Measurements from ENCODE around the gene EFCAB6. TPM values are rescaled to one million over a fixed set of nuclear protein-coding genes. Genes with fewer than 3 reads are reported as not detected.

EFCAB6 gene
- total and polyA plus RNA-seq, 9 of the 15 experiments (the other 6 are each of a cell fraction or from before 2014, with no cell fraction given) = 0.06 TPM; not detected in 8

DNA sequence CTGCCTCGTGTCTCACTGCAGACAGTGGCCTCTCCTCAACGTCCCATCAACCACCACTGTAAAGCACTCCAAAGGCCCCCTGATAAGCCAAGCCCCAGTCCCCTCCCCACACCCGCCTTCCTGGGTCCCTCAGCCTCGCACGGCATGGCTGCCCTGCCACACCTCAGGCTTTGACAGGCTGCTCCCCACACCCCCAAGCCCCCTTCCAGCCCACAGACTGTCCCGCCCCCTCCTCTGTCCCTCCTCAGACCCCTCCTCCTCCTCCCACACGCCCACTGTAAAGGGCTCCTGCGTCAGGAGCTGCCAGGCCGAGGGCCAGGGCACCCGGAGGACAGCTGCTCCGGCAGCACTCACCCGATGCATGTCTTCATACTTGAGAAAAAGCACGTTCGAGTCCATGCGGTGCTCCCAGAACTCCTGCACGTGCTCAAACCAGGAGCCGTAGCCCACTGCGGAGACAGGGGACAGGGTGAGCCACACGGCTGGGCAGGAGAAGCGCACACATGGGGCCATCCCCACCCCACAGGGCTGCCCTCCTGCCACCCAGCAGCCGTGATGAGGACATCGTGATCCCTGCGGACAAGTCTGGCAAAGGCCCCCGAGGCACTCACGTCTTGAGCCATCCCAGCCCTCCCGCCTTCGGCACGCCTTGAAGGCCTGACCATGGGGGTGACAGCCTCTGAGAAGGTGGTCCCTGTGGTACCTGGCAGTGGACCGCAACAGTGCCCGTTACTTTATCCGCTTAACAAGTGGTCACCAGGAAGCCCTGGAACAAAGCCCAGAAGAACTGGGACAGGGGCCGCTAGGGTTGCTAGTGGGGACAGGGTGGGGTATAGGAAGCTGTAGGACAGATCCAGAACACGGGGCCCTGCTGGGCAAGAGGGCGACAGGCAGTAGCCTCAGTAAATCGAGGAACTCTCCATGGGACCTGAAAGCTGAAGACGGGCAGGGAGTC lies 21.5 kb upstream of the EFCAB6 start:
- 4% methylated on average over 23 of the region's 36 CpGs for WGBS (ENCODE audit: insufficient coverage, low coverage, missing lambda C conversion rate)
- FAIRE-seq = no peak
- no peak for DNase-seq (ENCODE audit: extremely low read depth in 1 of 4, low spot score in 3 of 4)
- ChIA-PET POLR2A (no interaction called here), CTCF (ENCODE audit: low intra/inter-chr PET ratio) (no interaction called here)
- Histone ChIP-seq H2AFZ (ENCODE audit: low read depth, low read length) (no peak overlapping the region), H3K27ac (ENCODE audit: extremely low read depth, low read depth, low read length) (no peak overlapping the region), H3K9me3 (replicated peaks; ENCODE audit: control insufficient read depth, insufficient read depth, low read depth, low read length) (no peaks in the 10 kb centered on the region), H3K9ac (ENCODE audit: insufficient read depth in 1 of 2, low read depth in 2 of 2, low read length in 2 of 2) (no peak overlapping the region), H3K4me1 (replicated peaks in 1 of 2; ENCODE audit: control insufficient read depth in 2 of 2, insufficient read depth in 2 of 2, low read length in 2 of 2) (no peaks in the 10 kb centered on the region), H3K27me3 (ENCODE audit: control insufficient read depth in 2 of 2, insufficient read depth in 2 of 2, low read length in 2 of 2) (peaks cover 0 to 35% of the 10 kb centered on the region in 2 experiments; a peak in 4 of 5 replicates), H3K4me2 (ENCODE audit: insufficient read depth, low read length) (no peak overlapping the region), H3K9me1 (ENCODE audit: control insufficient read depth, insufficient read depth, low read length) (no peaks in the 10 kb centered on the region), H3K4me3 (no peak overlapping the region), H3K79me2 (ENCODE audit: control insufficient read depth, insufficient read depth, low read length) (no peaks in the 10 kb centered on the region), H3K36me3 (ENCODE audit: control insufficient read depth, insufficient read depth, low read length) (no peaks in the 10 kb centered on the region), H4K20me1 (replicated peaks; ENCODE audit: control insufficient read depth, insufficient read depth, low read length) (no peaks in the 10 kb centered on the region; the same call in 1 of the 2 replicates)
- TF ChIP-seq MED1 (CRISPR knock-in tag; IDR thresholded peaks at IDR 0.05; ENCODE audit: borderline replicate concordance) (no peak), ZZZ3 (IDR thresholded peaks at IDR 0.05) (no peak), ZNF282 (CRISPR knock-in tag; IDR thresholded peaks at IDR 0.05) (no peak), TBP (optimal IDR thresholded peaks at IDR 0.05; ENCODE audit: low read depth, low read length) (no peak), SMARCB1 (IDR thresholded peaks at IDR 0.05; ENCODE audit: insufficient read length, low read depth) (no peak), FOXP4 (CRISPR knock-in tag; IDR thresholded peaks at IDR 0.05; ENCODE audit: borderline replicate concordance) (no peak), ZNF239 (CRISPR knock-in tag; IDR thresholded peaks at IDR 0.05) (no peak), ZFP30 (CRISPR knock-in tag; IDR thresholded peaks at IDR 0.05; ENCODE audit: borderline replicate concordance) (no peak), FOS (IDR thresholded peaks at IDR 0.05; ENCODE audit: extremely low read depth, insufficient read length) (no peak)
- TF ChIP-seq, protein P1, sequence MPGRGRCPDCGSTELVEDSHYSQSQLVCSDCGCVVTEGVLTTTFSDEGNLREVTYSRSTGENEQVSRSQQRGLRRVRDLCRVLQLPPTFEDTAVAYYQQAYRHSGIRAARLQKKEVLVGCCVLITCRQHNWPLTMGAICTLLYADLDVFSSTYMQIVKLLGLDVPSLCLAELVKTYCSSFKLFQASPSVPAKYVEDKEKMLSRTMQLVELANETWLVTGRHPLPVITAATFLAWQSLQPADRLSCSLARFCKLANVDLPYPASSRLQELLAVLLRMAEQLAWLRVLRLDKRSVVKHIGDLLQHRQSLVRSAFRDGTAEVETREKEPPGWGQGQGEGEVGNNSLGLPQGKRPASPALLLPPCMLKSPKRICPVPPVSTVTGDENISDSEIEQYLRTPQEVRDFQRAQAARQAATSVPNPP (IDR thresholded peaks at IDR 0.05; ENCODE audit: borderline replicate concordance, insufficient read depth, insufficient read length) = no peak
- no TSS peak for BruUV-seq (replicated peaks)
- intact Hi-C loops (cut with micrococcal nuclease) (no loop called here), in situ Hi-C loops (cut with MboI) (no loop called here)
- no peak for ATAC-seq

Data from K562 (cell line).